ENCODE data around the gene NME4. TPM values are rescaled to one million over a fixed set of nuclear protein-coding genes. Genes with fewer than 3 reads are reported as not detected.

NME4 gene
- polyA plus RNA-seq, 1 of the 3 experiments (the other 2 are of a cell fraction), result 509 TPM

DNA sequence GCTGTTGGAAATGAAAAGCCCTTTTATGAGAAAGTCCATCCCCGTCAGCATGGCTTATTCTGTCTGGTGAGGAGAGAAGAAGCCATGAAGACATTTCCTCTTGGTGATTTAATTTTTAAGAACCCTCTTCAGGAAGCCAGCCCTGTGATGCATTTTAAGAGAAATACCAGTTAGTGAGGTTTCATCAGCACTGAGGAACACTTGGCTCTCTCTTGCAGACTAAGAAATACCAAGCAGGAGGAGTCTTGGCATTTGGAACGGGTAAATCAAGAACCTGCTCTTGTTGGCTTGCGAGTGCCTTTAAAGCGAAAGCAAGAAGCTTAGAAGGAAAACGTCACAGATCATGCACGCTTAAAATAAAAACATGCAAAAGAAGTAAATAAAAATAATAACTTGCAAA, 46.0 kb downstream of the NME4 start (continued):
- TF ChIP-seq, protein P1, sequence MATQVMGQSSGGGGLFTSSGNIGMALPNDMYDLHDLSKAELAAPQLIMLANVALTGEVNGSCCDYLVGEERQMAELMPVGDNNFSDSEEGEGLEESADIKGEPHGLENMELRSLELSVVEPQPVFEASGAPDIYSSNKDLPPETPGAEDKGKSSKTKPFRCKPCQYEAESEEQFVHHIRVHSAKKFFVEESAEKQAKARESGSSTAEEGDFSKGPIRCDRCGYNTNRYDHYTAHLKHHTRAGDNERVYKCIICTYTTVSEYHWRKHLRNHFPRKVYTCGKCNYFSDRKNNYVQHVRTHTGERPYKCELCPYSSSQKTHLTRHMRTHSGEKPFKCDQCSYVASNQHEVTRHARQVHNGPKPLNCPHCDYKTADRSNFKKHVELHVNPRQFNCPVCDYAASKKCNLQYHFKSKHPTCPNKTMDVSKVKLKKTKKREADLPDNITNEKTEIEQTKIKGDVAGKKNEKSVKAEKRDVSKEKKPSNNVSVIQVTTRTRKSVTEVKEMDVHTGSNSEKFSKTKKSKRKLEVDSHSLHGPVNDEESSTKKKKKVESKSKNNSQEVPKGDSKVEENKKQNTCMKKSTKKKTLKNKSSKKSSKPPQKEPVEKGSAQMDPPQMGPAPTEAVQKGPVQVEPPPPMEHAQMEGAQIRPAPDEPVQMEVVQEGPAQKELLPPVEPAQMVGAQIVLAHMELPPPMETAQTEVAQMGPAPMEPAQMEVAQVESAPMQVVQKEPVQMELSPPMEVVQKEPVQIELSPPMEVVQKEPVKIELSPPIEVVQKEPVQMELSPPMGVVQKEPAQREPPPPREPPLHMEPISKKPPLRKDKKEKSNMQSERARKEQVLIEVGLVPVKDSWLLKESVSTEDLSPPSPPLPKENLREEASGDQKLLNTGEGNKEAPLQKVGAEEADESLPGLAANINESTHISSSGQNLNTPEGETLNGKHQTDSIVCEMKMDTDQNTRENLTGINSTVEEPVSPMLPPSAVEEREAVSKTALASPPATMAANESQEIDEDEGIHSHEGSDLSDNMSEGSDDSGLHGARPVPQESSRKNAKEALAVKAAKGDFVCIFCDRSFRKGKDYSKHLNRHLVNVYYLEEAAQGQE (IDR thresholded peaks at IDR 0.05; ENCODE audit: low read depth, low read length), result no peak
- no peak for TF ChIP-seq TAF1 (IDR thresholded peaks at IDR 0.05; ENCODE audit: borderline replicate concordance, low read depth, low read length)
- TF ChIP-seq ELF1 (IDR thresholded peaks at IDR 0.05), result no peak
- no peak for TF ChIP-seq SIN3A (IDR thresholded peaks at IDR 0.05; ENCODE audit: borderline replicate concordance, low read depth, low read length)
- no peak for TF ChIP-seq TEAD4 (IDR thresholded peaks at IDR 0.05; ENCODE audit: borderline replicate concordance, insufficient read depth)
- no peak for TF ChIP-seq EP300 (IDR thresholded peaks at IDR 0.05; ENCODE audit: borderline replicate concordance in 1 of 2, low read depth in 1 of 2, low read length in 1 of 2)
- no peak for TF ChIP-seq CHD2 (IDR thresholded peaks at IDR 0.05; ENCODE audit: low read length, partially characterized antibody)
- no peak for TF ChIP-seq GABPA (IDR thresholded peaks at IDR 0.05; ENCODE audit: low read depth)
- TF ChIP-seq, protein P2, sequence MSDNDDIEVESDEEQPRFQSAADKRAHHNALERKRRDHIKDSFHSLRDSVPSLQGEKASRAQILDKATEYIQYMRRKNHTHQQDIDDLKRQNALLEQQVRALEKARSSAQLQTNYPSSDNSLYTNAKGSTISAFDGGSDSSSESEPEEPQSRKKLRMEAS (IDR thresholded peaks at IDR 0.05; ENCODE audit: low read depth), result no peak
- TF ChIP-seq RCOR1 (IDR thresholded peaks at IDR 0.05; ENCODE audit: low read length), result no peak
- TF ChIP-seq TCF12 (IDR thresholded peaks at IDR 0.05), result no peak
- no peak for TF ChIP-seq GATA2 (CRISPR knock-in tag; IDR thresholded peaks at IDR 0.05)
- no peak for TF ChIP-seq NRF1 (IDR thresholded peaks at IDR 0.05; ENCODE audit: low read depth, low read length)

DNA sequence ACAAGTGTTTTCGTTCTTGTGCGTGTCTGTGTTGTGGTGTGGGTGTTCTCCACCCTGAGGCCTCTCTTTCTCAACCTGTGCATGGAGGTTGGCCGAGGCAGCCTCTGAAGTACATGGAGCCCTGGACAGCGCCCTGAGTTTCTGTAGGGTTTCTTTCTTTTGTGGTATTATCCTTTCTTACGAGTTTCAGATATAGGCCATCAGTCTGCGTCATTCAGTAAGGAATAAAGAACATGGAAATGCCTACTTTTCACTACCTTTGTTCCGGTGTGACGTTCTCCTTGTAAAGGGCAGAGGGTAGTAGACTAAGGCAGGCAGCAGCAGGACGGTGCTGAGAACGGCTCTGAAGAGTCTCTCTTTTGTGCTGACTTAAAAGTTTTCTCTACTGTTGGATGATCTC, 47.0 kb downstream of the NME4 start:
- WGBS (ENCODE audit: low lambda C conversion rate), result 92% methylated on average over 10 of the region's 10 CpGs
- H3K9me2 ChIP-seq, result no peaks in the 10 kb centered on the region
- no peak overlapping the region for H3K4me3 ChIP-seq (ENCODE audit: low read depth in 2 of 2, low read length in 1 of 2)
- ChIA-PET CTCF (no interaction called here), POLR2A (no interaction called here)
- no peak overlapping the region for H3K9ac ChIP-seq
- H3K9me3 ChIP-seq, result no peaks in the 10 kb centered on the region
- H2AFZ ChIP-seq (ENCODE audit: low read depth), result no peak overlapping the region
- no peak overlapping the region for H3K4me2 ChIP-seq
- DNase-seq, result no peak
- H3F3A ChIP-seq (replicated peaks; ENCODE audit: insufficient read depth), result no peaks in the 10 kb centered on the region
- H3K4me1 ChIP-seq (ENCODE audit: control insufficient read depth in 1 of 2, insufficient read depth in 2 of 2, low read depth in 1 of 2, low read length in 1 of 2), result peaks cover 0 to 11% of the 10 kb centered on the region in 2 experiments; a peak in 1 of 4 replicates
- no peaks in the 10 kb centered on the region for H3K36me3 ChIP-seq (replicated peaks in 1 of 2; ENCODE audit: control insufficient read depth in 1 of 2, insufficient read depth in 2 of 2, low read length in 1 of 2)
- TF ChIP-seq CHD2 (IDR thresholded peaks at IDR 0.05; ENCODE audit: low read length, partially characterized antibody), result no peak
- no peaks in the 10 kb centered on the region for H3K27me3 ChIP-seq (ENCODE audit: insufficient read depth)
- peaks cover 90% of the 10 kb centered on the region for H3K79me2 ChIP-seq (ENCODE audit: insufficient read depth)
- no peak overlapping the region for H3K27ac ChIP-seq (ENCODE audit: low read depth in 2 of 2, low read length in 1 of 2)
- H4K20me1 ChIP-seq (ENCODE audit: insufficient read depth), result peaks cover 57% of the 10 kb centered on the region

DNA sequence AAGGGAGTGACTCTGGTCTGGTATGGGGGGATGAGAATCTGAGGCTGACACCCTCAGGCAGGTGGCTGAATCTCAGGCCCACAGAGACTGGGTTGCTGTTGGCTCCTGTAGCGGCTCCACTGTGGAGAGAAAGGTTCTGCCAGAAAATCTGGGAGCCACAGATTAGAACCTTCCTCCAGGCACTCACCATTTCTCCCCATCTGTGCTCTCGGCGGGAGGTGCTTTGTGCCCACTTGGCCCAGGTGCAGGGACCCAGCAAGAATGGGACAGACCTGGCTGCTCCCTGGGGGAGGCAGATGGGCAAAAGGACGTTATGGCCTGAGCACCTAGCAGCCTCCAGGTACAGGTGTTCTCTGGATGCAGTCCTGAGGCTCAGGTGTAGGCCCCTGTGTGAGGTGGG, 48.6 kb downstream of the NME4 start:
- Histone ChIP-seq H3K9me2 (no peaks in the 10 kb centered on the region), H3K9ac (no peak overlapping the region), H3K79me2 (ENCODE audit: insufficient read depth) (peaks cover 80% of the 10 kb centered on the region), H3K27me3 (ENCODE audit: insufficient read depth) (no peaks in the 10 kb centered on the region), H3K4me1 (ENCODE audit: control insufficient read depth in 1 of 2, insufficient read depth in 2 of 2, low read depth in 1 of 2, low read length in 1 of 2) (peaks cover 0 to 11% of the 10 kb centered on the region in 2 experiments; a peak in 1 of 4 replicates), H3K9me3 (no peaks in the 10 kb centered on the region), H3K36me3 (replicated peaks in 1 of 2; ENCODE audit: control insufficient read depth in 1 of 2, insufficient read depth in 2 of 2, low read length in 1 of 2) (no peaks in the 10 kb centered on the region), H3F3A (replicated peaks; ENCODE audit: insufficient read depth) (no peaks in the 10 kb centered on the region), H3K4me2 (no peak overlapping the region), H2AFZ (ENCODE audit: low read depth) (no peak overlapping the region), H3K4me3 (ENCODE audit: low read depth in 2 of 2, low read length in 1 of 2) (no peak overlapping the region), H3K27ac (ENCODE audit: low read depth in 2 of 2, low read length in 1 of 2) (no peak overlapping the region), H4K20me1 (ENCODE audit: insufficient read depth) (peaks cover 46% of the 10 kb centered on the region)
- CTCF ChIA-PET, result interaction anchor here (0.6 to 0.7 kb wide), 3 partner anchors 12 to 32 kb away, joined by 3 read pairs; no protein-coding TSS in a partner anchor
- POLR2A ChIA-PET, result no interaction called here
- no peak for DNase-seq
- 100% methylated on average over 1 of the region's 4 CpGs for WGBS (ENCODE audit: low lambda C conversion rate)
- TF ChIP-seq, protein P3, sequence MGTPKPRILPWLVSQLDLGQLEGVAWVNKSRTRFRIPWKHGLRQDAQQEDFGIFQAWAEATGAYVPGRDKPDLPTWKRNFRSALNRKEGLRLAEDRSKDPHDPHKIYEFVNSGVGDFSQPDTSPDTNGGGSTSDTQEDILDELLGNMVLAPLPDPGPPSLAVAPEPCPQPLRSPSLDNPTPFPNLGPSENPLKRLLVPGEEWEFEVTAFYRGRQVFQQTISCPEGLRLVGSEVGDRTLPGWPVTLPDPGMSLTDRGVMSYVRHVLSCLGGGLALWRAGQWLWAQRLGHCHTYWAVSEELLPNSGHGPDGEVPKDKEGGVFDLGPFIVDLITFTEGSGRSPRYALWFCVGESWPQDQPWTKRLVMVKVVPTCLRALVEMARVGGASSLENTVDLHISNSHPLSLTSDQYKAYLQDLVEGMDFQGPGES (IDR thresholded peaks at IDR 0.05; ENCODE audit: low read depth, low read length), result no peak
- no peak for TF ChIP-seq RFX5 (IDR thresholded peaks at IDR 0.05; ENCODE audit: low read length)
- TF ChIP-seq SMC3 (IDR thresholded peaks at IDR 0.05; ENCODE audit: low read depth, low read length), result no peak
